ENCODE measurements around the gene GHDC.

GHDC gene

GRCh38 chr17:42180922-42181850 lies 13.1 kb downstream of the GHDC start, which contains the start of gene KCNH4:
KCNH4 (minus strand) TSS chr17:42181142; CDS start chr17:42180945, 197 bp downstream.
- DNase-seq (ENCODE audit: low read depth): peak; percentile 75
- peak within 1 kb of the TSS; percentile 52 for H3K4me3 ChIP-seq (ENCODE audit: low read depth, low read length)
- TF ChIP-seq, protein P1, sequence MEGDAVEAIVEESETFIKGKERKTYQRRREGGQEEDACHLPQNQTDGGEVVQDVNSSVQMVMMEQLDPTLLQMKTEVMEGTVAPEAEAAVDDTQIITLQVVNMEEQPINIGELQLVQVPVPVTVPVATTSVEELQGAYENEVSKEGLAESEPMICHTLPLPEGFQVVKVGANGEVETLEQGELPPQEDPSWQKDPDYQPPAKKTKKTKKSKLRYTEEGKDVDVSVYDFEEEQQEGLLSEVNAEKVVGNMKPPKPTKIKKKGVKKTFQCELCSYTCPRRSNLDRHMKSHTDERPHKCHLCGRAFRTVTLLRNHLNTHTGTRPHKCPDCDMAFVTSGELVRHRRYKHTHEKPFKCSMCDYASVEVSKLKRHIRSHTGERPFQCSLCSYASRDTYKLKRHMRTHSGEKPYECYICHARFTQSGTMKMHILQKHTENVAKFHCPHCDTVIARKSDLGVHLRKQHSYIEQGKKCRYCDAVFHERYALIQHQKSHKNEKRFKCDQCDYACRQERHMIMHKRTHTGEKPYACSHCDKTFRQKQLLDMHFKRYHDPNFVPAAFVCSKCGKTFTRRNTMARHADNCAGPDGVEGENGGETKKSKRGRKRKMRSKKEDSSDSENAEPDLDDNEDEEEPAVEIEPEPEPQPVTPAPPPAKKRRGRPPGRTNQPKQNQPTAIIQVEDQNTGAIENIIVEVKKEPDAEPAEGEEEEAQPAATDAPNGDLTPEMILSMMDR (IDR thresholded peaks at IDR 0.05; ENCODE audit: low read depth, low read length, missing control alignments): peak; percentile 75

DNA sequence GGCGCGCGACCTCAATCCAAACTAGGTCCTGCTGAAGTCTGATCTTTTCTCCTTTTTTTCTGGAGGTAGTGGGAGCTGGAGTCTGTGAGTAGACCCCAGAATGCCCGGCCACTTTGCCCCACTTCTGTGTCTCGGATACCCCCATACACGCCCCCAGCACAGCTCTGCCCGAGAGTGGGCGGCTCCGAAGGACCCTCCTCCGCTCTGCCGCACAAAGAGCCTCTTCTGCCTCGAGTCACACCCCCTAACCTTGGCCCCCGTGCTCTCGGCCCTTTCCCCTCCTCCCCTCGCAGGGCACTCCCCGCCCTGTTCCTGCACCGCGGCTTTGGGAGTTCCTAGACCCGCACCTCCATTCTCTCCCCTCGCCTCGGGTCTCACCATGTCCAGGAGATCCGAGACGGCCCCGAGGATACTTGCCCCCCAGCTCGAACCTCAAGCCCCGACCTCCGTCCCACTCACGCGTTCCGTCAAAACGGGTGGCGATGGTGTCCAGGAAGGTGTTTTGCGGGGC lies 13.8 kb downstream of the GHDC start:
- no peak for DNase-seq (ENCODE audit: low read depth)
- peak overlapping the region; percentile 52 for H3K4me3 ChIP-seq (ENCODE audit: low read depth, low read length)
- TF ChIP-seq, protein P1 (IDR thresholded peaks at IDR 0.05; ENCODE audit: low read depth, low read length, missing control alignments): no peak

DNA sequence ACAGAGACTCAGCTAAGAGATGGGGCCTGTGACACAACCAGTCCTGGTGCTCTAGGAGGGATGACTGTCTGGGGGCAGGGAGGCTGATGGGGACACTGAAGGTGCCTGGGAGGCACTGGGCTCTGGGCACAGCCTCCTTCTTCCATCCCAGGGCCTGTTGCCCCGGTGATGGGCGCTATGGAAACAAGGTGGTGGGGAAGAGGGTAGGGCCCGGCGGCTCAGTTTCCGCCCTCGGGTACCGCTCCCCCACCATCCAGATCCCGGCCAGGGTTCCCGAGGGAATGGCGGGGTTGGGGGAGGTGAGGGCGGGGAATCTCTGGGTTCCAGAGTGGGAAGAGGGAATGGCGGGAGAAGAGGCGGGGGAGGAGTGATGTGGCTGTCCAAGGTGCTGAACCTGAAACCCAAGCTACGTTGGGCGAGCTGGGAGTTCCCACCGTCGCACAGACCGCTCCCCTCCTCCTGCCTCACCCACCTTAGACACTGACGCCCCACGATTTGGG lies 14.3 kb downstream of the GHDC start:
- no peak for DNase-seq (ENCODE audit: low read depth)
- TF ChIP-seq, protein P1 (IDR thresholded peaks at IDR 0.05; ENCODE audit: low read depth, low read length, missing control alignments): no peak
- no peak overlapping the region for H3K4me3 ChIP-seq (ENCODE audit: low read depth, low read length)

GRCh38 chr17:42179335-42179734 lies 15.0 kb downstream of the GHDC start:
- TF ChIP-seq, protein P1 (IDR thresholded peaks at IDR 0.05; ENCODE audit: low read depth, low read length, missing control alignments): no peak
- DNase-seq (ENCODE audit: low read depth): no peak

GRCh38 chr17:42178817-42179216 lies 15.5 kb downstream of the GHDC start:
- DNase-seq (ENCODE audit: low read depth): peak; percentile 45
- TF ChIP-seq, protein P1 (IDR thresholded peaks at IDR 0.05; ENCODE audit: low read depth, low read length, missing control alignments): no peak
- H3K4me3 ChIP-seq (ENCODE audit: low read depth, low read length): no peak overlapping the region

More at GRCh38 chr17:42179335-42179734, 15.0 kb downstream of the GHDC start:
- H3K4me3 ChIP-seq (ENCODE audit: low read depth, low read length): no peak overlapping the region

GRCh38 chr17:42177684-42178083 lies 16.6 kb downstream of the GHDC start:
- H3K4me3 ChIP-seq (ENCODE audit: low read depth, low read length): no peak overlapping the region
- TF ChIP-seq, protein P1 (IDR thresholded peaks at IDR 0.05; ENCODE audit: low read depth, low read length, missing control alignments): no peak
- DNase-seq (ENCODE audit: low read depth): no peak
